ENCODE results near the gene NHS. TPM values are rescaled to one million over a fixed set of nuclear protein-coding genes. Genes with fewer than 3 reads are reported as not detected.

Gene NHS
- total RNA-seq, 1 donor from 2014 or later, result 6.6 TPM

- peak overlapping the region; percentile 12 for H3K4me3 Mint-ChIP-seq (ENCODE audit: unreplicated experiment)
- peaks cover 2% of the 10 kb centered on the region for H3K9me3 Mint-ChIP-seq (ENCODE audit: unreplicated experiment)
- no peaks in the 10 kb centered on the region for H4K20me1 ChIP-seq (ENCODE audit: insufficient read depth, low read length)
- H3K27ac Mint-ChIP-seq (ENCODE audit: unreplicated experiment), result no peak overlapping the region
- FAIRE-seq, result no peak
- TF ChIP-seq CTCF (IDR thresholded peaks at IDR 0.05; ENCODE audit: insufficient read depth, low read depth, low read length), result no peak
- no peak for TF ChIP-seq EZH2 (IDR thresholded peaks at IDR 0.05; ENCODE audit: insufficient read depth, low read length)
- H3K36me3 Mint-ChIP-seq (ENCODE audit: low read depth, unreplicated experiment), result no peaks in the 10 kb centered on the region
- H3K79me2 ChIP-seq (ENCODE audit: insufficient read depth, low read length), result peaks cover 5% of the 10 kb centered on the region
- no peak for DNase-seq (ENCODE audit: low read depth)
- H3K36me3 ChIP-seq (ENCODE audit: insufficient read depth, low read length), result no peaks in the 10 kb centered on the region
- H3K4me3 ChIP-seq (ENCODE audit: insufficient read depth, low read depth, low read length), result no peak overlapping the region
- H2AFZ ChIP-seq (ENCODE audit: low read depth, low read length), result no peak overlapping the region
- no peaks in the 10 kb centered on the region for H3K9me3 ChIP-seq (ENCODE audit: insufficient read depth, low read depth, low read length)
- no peak overlapping the region for H3K9ac ChIP-seq (ENCODE audit: low read length)
- peak overlapping the region; percentile 33 for H3K27ac ChIP-seq (ENCODE audit: low read depth, low read length)
- H3K27me3 ChIP-seq (ENCODE audit: insufficient read depth, low read length), result no peaks in the 10 kb centered on the region
- H3K4me1 Mint-ChIP-seq (ENCODE audit: low read depth, unreplicated experiment), result peaks cover 36% of the 10 kb centered on the region
- H3K4me2 ChIP-seq (ENCODE audit: low read length), result peak overlapping the region; percentile 15
- peaks cover 33% of the 10 kb centered on the region for H3K4me1 ChIP-seq (ENCODE audit: insufficient read depth, low read length)
- no peaks in the 10 kb centered on the region for H3K27me3 Mint-ChIP-seq (ENCODE audit: low read depth, unreplicated experiment)
These were observed 222.3 kb downstream of the NHS start for GRCh38 chrX:17597327-17597726.

GRCh38 chrX:17597836-17598439 lies 222.9 kb downstream of the NHS start:
- Mint-ChIP-seq H3K27me3 (ENCODE audit: low read depth, unreplicated experiment) (no peaks in the 10 kb centered on the region), H3K36me3 (ENCODE audit: low read depth, unreplicated experiment) (no peaks in the 10 kb centered on the region), H3K9me3 (ENCODE audit: unreplicated experiment) (peaks cover 2% of the 10 kb centered on the region), H3K4me1 (ENCODE audit: low read depth, unreplicated experiment) (peaks cover 29% of the 10 kb centered on the region), H3K27ac (ENCODE audit: unreplicated experiment) (no peak overlapping the region), H3K4me3 (ENCODE audit: unreplicated experiment) (no peak overlapping the region)
- no peak for TF ChIP-seq CTCF (IDR thresholded peaks at IDR 0.05; ENCODE audit: insufficient read depth, low read depth, low read length)
- no peak for TF ChIP-seq EZH2 (IDR thresholded peaks at IDR 0.05; ENCODE audit: insufficient read depth, low read length)
- Histone ChIP-seq H3K79me2 (ENCODE audit: insufficient read depth, low read length) (peaks cover 5% of the 10 kb centered on the region), H3K27me3 (ENCODE audit: insufficient read depth, low read length) (no peaks in the 10 kb centered on the region), H3K36me3 (ENCODE audit: insufficient read depth, low read length) (no peaks in the 10 kb centered on the region), H2AFZ (ENCODE audit: low read depth, low read length) (no peak overlapping the region), H3K4me2 (ENCODE audit: low read length) (peak overlapping the region; percentile 15), H3K9me3 (ENCODE audit: insufficient read depth, low read depth, low read length) (no peaks in the 10 kb centered on the region), H3K4me1 (ENCODE audit: insufficient read depth, low read length) (peaks cover 28% of the 10 kb centered on the region), H3K4me3 (ENCODE audit: insufficient read depth, low read depth, low read length) (no peak overlapping the region), H3K27ac (ENCODE audit: low read depth, low read length) (peak overlapping the region; percentile 33), H3K9ac (ENCODE audit: low read length) (no peak overlapping the region), H4K20me1 (ENCODE audit: insufficient read depth, low read length) (no peaks in the 10 kb centered on the region)
- FAIRE-seq (no peak), DNase-seq (ENCODE audit: low read depth) (peak; percentile 47)

GRCh38 chrX:17601441-17602200 lies 226.6 kb downstream of the NHS start:
- H2AFZ ChIP-seq (ENCODE audit: low read depth, low read length), result no peak overlapping the region
- no peaks in the 10 kb centered on the region for H4K20me1 ChIP-seq (ENCODE audit: insufficient read depth, low read length)
- H3K9me3 ChIP-seq (ENCODE audit: insufficient read depth, low read depth, low read length), result no peaks in the 10 kb centered on the region
- no peak overlapping the region for H3K9ac ChIP-seq (ENCODE audit: low read length)
- peaks cover 18% of the 10 kb centered on the region for H3K4me1 ChIP-seq (ENCODE audit: insufficient read depth, low read length)
- H3K4me3 Mint-ChIP-seq (ENCODE audit: unreplicated experiment), result no peak overlapping the region
- FAIRE-seq (peak; percentile 98), DNase-seq (ENCODE audit: low read depth) (no peak)
- H3K4me1 Mint-ChIP-seq (ENCODE audit: low read depth, unreplicated experiment), result peaks cover 22% of the 10 kb centered on the region
- TF ChIP-seq EZH2 (IDR thresholded peaks at IDR 0.05; ENCODE audit: insufficient read depth, low read length) (no peak), CTCF (IDR thresholded peaks at IDR 0.05; ENCODE audit: insufficient read depth, low read depth, low read length) (no peak)
- H3K27me3 Mint-ChIP-seq (ENCODE audit: low read depth, unreplicated experiment), result no peaks in the 10 kb centered on the region
- H3K27me3 ChIP-seq (ENCODE audit: insufficient read depth, low read length), result no peaks in the 10 kb centered on the region
- H3K36me3 Mint-ChIP-seq (ENCODE audit: low read depth, unreplicated experiment), result no peaks in the 10 kb centered on the region
- H3K9me3 Mint-ChIP-seq (ENCODE audit: unreplicated experiment), result no peaks in the 10 kb centered on the region
- peaks cover 4% of the 10 kb centered on the region for H3K79me2 ChIP-seq (ENCODE audit: insufficient read depth, low read length)
- no peak overlapping the region for H3K4me2 ChIP-seq (ENCODE audit: low read length)
- no peaks in the 10 kb centered on the region for H3K36me3 ChIP-seq (ENCODE audit: insufficient read depth, low read length)
- no peak overlapping the region for H3K27ac Mint-ChIP-seq (ENCODE audit: unreplicated experiment)
- H3K27ac ChIP-seq (ENCODE audit: low read depth, low read length), result no peak overlapping the region
- no peak overlapping the region for H3K4me3 ChIP-seq (ENCODE audit: insufficient read depth, low read depth, low read length)
